ENCODE measurements around the gene MYH7.

GRCh38 chr14:23385244-23385641 lies 50.2 kb downstream of the MYH7 start:
- TF ChIP-seq CTCF (IDR thresholded peaks at IDR 0.05; ENCODE audit: insufficient read depth, low read length, poor library complexity, severe bottlenecking) = no peak
- TF ChIP-seq EZH2phosphoT487 (conservative IDR thresholded peaks at IDR 0.05; ENCODE audit: low read length) = no peak
